Panc1 (cell line): ENCODE data around the gene CIAO3. TPM values are rescaled to one million over a fixed set of nuclear protein-coding genes. Genes with fewer than 3 reads are reported as not detected.

Source experiments
- ATAC-seq: fragments of 200-7000 bp; cut with Tn5 transposase; 2 replicates; pipeline ENCODE4 v1.9.1; 2020; ENCODE audit warnings: mild to moderate bottlenecking, moderate library complexity
- BruUV-seq: library from RNA; stranded (reverse); fragments of 400-500 nt; replicated peaks from 2 replicates; lab custom pipeline; 2021; lab: Mats Ljungman, UMichigan
- CTCF ChIA-PET: fragments of 300-600 bp; sonication (Branson Sonifier 250); formaldehyde crosslinking; loops from one replicate; lab custom pipeline; 2022; ENCODE audit warnings: antibody characterized with exemption; lab: Charles Lee
- POLR2A ChIA-PET: fragments of 300-600 bp; sonication (Branson Sonifier 250); formaldehyde crosslinking; loops from one replicate; lab custom pipeline; 2022; ENCODE audit warnings: antibody characterized with exemption; lab: Charles Lee
- DNase-seq: peaks from one replicate; pipeline ENCODE4 v3.0.0-alpha.2; 2010; ENCODE audit warnings: low read depth, low spot score
- H3K27ac ChIP-seq: 2 replicates; pipeline ENCODE4 v1.5.1; 2011; ENCODE audit warnings: mild to moderate bottlenecking, low read length, inconsistent platforms
- H3K27me3 ChIP-seq: fragments of 200-500 bp; sonication (Bioruptor generic); 2 replicates; pipeline ENCODE4 v1.6.0; 2014; ENCODE audit warnings: low read length, inconsistent platforms; ENCODE audit not compliant: control insufficient read depth, insufficient read depth
- H3K36me3 ChIP-seq: fragments of 200-500 bp; sonication (Bioruptor generic); 2 replicates; pipeline ENCODE4 v1.5.1; 2014; ENCODE audit warnings: inconsistent platforms, mild to moderate bottlenecking, low read length, moderate library complexity; ENCODE audit not compliant: control insufficient read depth, insufficient read depth
- H3K4me1 ChIP-seq: 2 replicates; pipeline ENCODE4 v1.5.1; 2011; ENCODE audit warnings: inconsistent platforms, mild to moderate bottlenecking, low read length, moderate library complexity; ENCODE audit not compliant: control insufficient read depth, insufficient read depth
- H3K4me3 ChIP-seq, 2 experiments: 2 replicates each; pipeline ENCODE4 v1.5.1; 2011 to 2012; ENCODE audit warnings: low read depth in 2 of 2, low read length in 2 of 2, mild to moderate bottlenecking in 2 of 2, inconsistent platforms in 1 of 2, moderate library complexity in 1 of 2
- H3K9me3 ChIP-seq: fragments of 200-500 bp; sonication (Bioruptor generic); 2 replicates; pipeline ENCODE4 v1.5.1; 2014; ENCODE audit warnings: low read depth, mild to moderate bottlenecking, inconsistent platforms, low read length, moderate library complexity; ENCODE audit not compliant: control insufficient read depth, insufficient read depth
- CTCF ChIP-seq: fragments of 450-650 bp; IDR thresholded peaks from 2 replicates; pipeline ENCODE4 v1.5.1; 2017; ENCODE audit warnings: mild to moderate bottlenecking
- POLR2AphosphoS5 ChIP-seq: IDR thresholded peaks from 2 replicates; pipeline ENCODE4 v1.6.1; 2012; ENCODE audit warnings: mild to moderate bottlenecking, low read depth, low read length, moderate library complexity
- REST ChIP-seq, 2 experiments: IDR thresholded peaks; 2 replicates each; pipeline ENCODE4 v1.6.1; 2011 to 2012; ENCODE audit warnings: low read depth in 2 of 2, control low read depth in 1 of 2, low read length in 1 of 2, mild to moderate bottlenecking in 1 of 2, moderate library complexity in 1 of 2; ENCODE audit not compliant: insufficient read depth in 1 of 2
- SIN3A ChIP-seq: IDR thresholded peaks from 2 replicates; pipeline ENCODE4 v1.6.1; 2012; ENCODE audit warnings: low read depth, mild to moderate bottlenecking, low read length, moderate library complexity, borderline replicate concordance; ENCODE audit not compliant: insufficient read depth
- TCF7L2 ChIP-seq: IDR thresholded peaks from 2 replicates; pipeline ENCODE4 v1.6.1; 2011; ENCODE audit warnings: mild to moderate bottlenecking, low read depth, low read length, inconsistent platforms
- in situ Hi-C: cut with HindIII; loops from 2 replicates; pipeline ENCODE4 v1.10.0; 2016; ENCODE audit warnings: low sequenced_read_pairs, low pct_unique_long_range_greater_than_20kb
- intact Hi-C: fragments of 100-400 bp; cut with micrococcal nuclease; formaldehyde crosslinking; loops from one replicate; pipeline ENCODE4 v1.10.0; 2022; ENCODE audit not compliant: unreplicated experiment
- total RNA-seq: library from RNA; stranded (reverse); gene quantifications from one replicate; pipeline ENCODE4 v1.2.1, GENCODE V29; 2021; ENCODE audit not compliant: unreplicated experiment

CIAO3 gene
- total RNA-seq, 1 experiment from 2014 or later, result 34.0 TPM

DNA sequence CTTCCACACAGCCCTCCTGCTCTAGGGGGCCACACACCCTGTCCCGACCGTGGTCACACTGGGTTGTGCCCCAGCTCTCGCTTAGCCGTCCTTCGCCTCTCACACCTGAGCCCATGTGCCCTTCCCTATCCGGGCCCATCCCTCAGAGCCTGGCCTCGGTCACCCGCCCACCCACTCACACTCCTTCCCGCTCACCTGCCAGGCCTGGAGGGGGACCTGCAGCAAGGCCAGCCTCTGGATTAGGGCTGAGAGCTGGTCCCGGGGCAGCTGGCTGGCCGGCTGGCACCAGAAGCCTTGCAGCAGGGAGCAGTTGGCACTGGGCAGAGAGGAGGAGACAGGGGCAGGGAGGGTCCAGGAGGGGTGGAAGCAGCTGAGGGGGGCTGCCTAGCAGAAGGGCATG lies 37.6 kb upstream of the CIAO3 start:
- BruUV-seq, result no TSS peak
- peaks cover 10% of the 10 kb centered on the region for H3K4me1 ChIP-seq
- no peaks in the 10 kb centered on the region for H3K36me3 ChIP-seq
- H3K4me3 ChIP-seq, result no peak overlapping the region
- in situ Hi-C loops (no loop called here), intact Hi-C loops (no loop called here)
- ATAC-seq (peak; percentile 15), DNase-seq (no peak)
- CTCF ChIA-PET, result no interaction called here
- H3K27me3 ChIP-seq, result no peaks in the 10 kb centered on the region
- no peak for TF ChIP-seq POLR2AphosphoS5
- no peak for TF ChIP-seq REST (IDR thresholded peaks at IDR 0.05; ENCODE audit: insufficient read depth in 1 of 2, low read depth in 2 of 2, low read length in 1 of 2)
- no peak for TF ChIP-seq TCF7L2
- no peak for TF ChIP-seq CTCF
- TF ChIP-seq SIN3A, result no peak
- H3K27ac ChIP-seq, result no peak overlapping the region
- POLR2A ChIA-PET, result no interaction called here
- H3K9me3 ChIP-seq, result no peaks in the 10 kb centered on the region

DNA sequence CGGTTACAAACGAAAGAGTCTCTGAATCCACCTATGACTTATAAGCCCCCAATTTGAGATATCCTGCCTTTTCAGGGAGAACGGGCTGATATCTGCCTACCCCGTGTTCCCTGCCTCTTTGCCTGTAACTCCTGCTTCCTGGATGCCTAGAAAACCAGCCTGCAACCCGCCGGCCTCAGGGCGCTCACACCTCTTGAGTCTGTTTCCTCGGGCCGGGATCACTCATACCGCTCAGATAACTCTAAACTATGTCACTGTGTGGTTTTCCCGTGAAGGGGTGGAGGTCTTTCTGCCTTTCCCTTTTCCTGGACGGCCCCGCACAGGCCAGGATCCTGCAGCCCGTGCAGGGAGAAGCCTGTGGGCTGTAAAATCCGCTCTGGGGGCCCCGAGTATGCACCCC lies 37.0 kb upstream of the CIAO3 start:
- H3K36me3 ChIP-seq, result no peaks in the 10 kb centered on the region
- CTCF ChIA-PET, result no interaction called here
- no peak overlapping the region for H3K4me3 ChIP-seq
- no TSS peak for BruUV-seq
- intact Hi-C loops (no loop called here), in situ Hi-C loops (no loop called here)
- DNase-seq, result no peak
- H3K4me1 ChIP-seq, result peaks cover 10% of the 10 kb centered on the region
- peak overlapping the region; percentile 31; the same call in 1 of the 2 replicates for H3K27ac ChIP-seq
- no peaks in the 10 kb centered on the region for H3K27me3 ChIP-seq
- no peaks in the 10 kb centered on the region for H3K9me3 ChIP-seq
- POLR2A ChIA-PET, result no interaction called here
- TF ChIP-seq POLR2AphosphoS5 (no peak), CTCF (no peak), TCF7L2 (no peak), REST (IDR thresholded peaks at IDR 0.05; ENCODE audit: insufficient read depth in 1 of 2, low read depth in 2 of 2, low read length in 1 of 2) (no peak), SIN3A (no peak)
- ATAC-seq, result peak; percentile 56
